ENCODE results near the gene CD164. TPM values are rescaled to one million over a fixed set of nuclear protein-coding genes. Genes with fewer than 3 reads are reported as not detected.
A peak's percentile ranks its signal among the peaks of the same experiment; 100 is the strongest.

Gene CD164
- total and polyA plus RNA-seq, 2 of the 13 experiments (the other 11 are each of a cell fraction or from before 2014, with no cell fraction given): 222 to 293 TPM

DNA sequence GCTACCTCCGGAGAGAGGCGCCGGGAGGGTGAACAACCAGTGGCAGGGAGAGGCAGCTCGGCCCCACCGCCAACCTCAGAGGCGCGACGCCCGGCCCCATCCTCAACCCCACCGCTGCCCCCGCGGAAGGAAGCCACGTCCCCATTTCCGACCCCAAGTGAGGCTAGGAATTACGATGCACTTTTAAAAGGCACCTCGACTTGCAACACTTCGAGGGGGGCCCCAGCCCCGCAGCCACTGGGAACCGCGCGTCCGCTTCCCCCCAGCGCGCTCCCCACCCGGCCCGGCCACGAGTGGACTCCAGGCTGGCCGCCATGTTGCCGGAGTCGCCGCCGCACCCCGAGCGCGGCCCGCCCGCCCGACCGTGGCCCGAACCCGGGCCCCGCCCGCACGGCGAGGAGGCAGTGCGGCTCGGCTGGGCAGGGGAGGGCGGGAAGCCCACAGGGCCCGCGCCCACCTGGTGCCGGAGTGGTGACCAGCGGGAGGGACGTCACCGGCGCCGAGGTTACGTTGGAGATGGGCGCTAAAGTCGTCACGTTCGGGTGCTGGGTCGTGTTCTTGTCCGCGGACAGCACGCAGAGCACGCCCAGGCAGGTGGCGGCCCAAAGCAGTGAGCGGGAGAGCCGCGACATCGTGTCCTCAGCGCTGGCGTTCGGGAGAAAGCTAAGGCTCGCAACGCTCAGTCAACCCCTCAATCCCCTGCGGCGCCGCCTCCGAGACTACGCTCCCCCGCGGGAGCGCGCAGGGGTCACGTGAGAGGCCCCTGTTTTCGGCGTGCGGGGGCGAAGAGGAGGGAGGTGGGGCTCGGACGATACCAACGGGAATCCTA, at the start of gene CD164 (continued):
- no peak; the same call in 1 of the 2 replicates for TF ChIP-seq TOPORS (CRISPR knock-in tag; IDR thresholded peaks at IDR 0.05)
- no peak for TF ChIP-seq ZNF318 (CRISPR knock-in tag; IDR thresholded peaks at IDR 0.05)
- TF ChIP-seq TAF15 (IDR thresholded peaks at IDR 0.05; ENCODE audit: low read depth, low read length, poor library complexity, severe bottlenecking): no peak
- TF ChIP-seq IRF2 (CRISPR knock-in tag; IDR thresholded peaks at IDR 0.05): peak; percentile 57; the same call in 1 of the 2 replicates
- TF ChIP-seq RBFOX2 (IDR thresholded peaks at IDR 0.05; ENCODE audit: low read depth, low read length): peak; percentile 98
- TF ChIP-seq ZNF343 (CRISPR knock-in tag; IDR thresholded peaks at IDR 0.05): peak; percentile 71; the same call in 1 of the 2 replicates
- TF ChIP-seq CC2D1A (CRISPR knock-in tag; IDR thresholded peaks at IDR 0.05): no peak
- no peak for TF ChIP-seq ZNF496 (CRISPR knock-in tag; IDR thresholded peaks at IDR 0.05; ENCODE audit: insufficient replicate concordance)
- peak; percentile 74; the same call in 1 of the 2 replicates for TF ChIP-seq HOXA5 (CRISPR knock-in tag; IDR thresholded peaks at IDR 0.05)
- no peak for TF ChIP-seq ZNF3 (CRISPR knock-in tag; IDR thresholded peaks at IDR 0.05)
- TF ChIP-seq, protein P1, sequence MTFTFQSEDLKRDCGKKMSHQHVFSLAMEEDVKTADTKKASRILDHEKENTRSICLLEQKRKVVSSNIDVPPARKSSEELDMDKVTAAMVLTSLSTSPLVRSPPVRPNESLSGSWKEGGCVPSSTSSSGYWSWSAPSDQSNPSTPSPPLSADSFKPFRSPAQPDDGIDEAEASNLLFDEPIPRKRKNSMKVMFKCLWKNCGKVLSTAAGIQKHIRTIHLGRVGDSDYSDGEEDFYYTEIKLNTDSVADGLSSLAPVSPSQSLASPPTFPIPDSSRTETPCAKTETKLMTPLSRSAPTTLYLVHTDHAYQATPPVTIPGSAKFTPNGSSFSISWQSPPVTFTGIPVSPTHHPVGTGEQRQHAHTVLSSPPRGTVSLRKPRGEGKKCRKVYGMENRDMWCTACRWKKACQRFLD (CRISPR knock-in tag; IDR thresholded peaks at IDR 0.05; ENCODE audit: borderline replicate concordance): no peak
- no peak for TF ChIP-seq ZNF18 (CRISPR knock-in tag; IDR thresholded peaks at IDR 0.05; ENCODE audit: insufficient replicate concordance)
- no peak for TF ChIP-seq ZNF432 (CRISPR knock-in tag; IDR thresholded peaks at IDR 0.05; ENCODE audit: borderline replicate concordance)
- no peak for TF ChIP-seq EHMT2 (IDR thresholded peaks at IDR 0.05; ENCODE audit: borderline replicate concordance, low read depth, low read length)
- peak; percentile 24; the same call in 1 of the 2 replicates for TF ChIP-seq BRD4 (CRISPR knock-in tag; IDR thresholded peaks at IDR 0.05)
- no peak for TF ChIP-seq RORA (CRISPR knock-in tag; IDR thresholded peaks at IDR 0.05)
- TF ChIP-seq ONECUT2 (CRISPR knock-in tag; IDR thresholded peaks at IDR 0.05): no peak
- TF ChIP-seq ZMAT3 (CRISPR knock-in tag; conservative IDR thresholded peaks at IDR 0.05): 0 out of 2 replicates have a peak, but pooled peaks have one; percentile 78

All from HepG2 (cell line).